Measurements from ENCODE around the gene ARHGAP8.

The ARHGAP8 gene

DNA sequence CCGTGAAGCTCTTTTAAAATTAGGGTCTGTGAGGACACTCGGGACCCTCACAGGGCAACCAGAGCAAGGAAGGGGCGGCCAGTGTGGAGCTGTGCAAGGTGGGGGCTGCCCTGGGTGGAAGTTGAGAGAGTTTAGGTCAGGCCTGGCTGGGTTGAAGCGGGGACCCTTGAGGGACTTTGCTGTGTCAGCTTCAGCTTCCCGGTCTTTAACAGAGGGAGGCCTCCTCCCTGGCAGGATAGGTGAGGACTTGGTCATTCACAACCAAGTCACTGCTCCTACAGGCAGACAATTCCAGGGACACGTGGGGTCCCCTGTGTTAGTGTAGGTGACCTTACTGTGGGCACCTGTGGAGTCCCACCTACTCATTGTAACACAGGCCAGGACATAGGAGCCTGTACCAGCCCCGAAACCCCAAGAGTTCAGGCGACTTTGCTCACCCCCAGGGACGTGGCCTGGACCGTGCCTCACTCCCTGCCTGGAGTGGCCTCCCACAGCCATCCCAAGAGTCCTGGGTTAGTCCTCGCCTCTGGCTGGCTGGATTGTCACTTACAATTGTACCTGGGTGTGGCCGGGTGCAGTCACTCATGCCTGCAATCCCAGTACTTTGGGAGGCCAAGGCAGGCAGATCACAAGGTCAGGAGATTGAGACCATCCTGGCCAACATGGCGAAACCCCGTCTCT, 18.8 kb upstream of the ARHGAP8 start:
- no peak for TF ChIP-seq CTCF (IDR thresholded peaks at IDR 0.05; ENCODE audit: low read depth, low read length, missing control alignments)
- no peak for DNase-seq (ENCODE audit: extremely low read depth, low read depth)
- H3K4me3 ChIP-seq (replicated peaks; ENCODE audit: low read depth, low read length): no peak overlapping the region

DNA sequence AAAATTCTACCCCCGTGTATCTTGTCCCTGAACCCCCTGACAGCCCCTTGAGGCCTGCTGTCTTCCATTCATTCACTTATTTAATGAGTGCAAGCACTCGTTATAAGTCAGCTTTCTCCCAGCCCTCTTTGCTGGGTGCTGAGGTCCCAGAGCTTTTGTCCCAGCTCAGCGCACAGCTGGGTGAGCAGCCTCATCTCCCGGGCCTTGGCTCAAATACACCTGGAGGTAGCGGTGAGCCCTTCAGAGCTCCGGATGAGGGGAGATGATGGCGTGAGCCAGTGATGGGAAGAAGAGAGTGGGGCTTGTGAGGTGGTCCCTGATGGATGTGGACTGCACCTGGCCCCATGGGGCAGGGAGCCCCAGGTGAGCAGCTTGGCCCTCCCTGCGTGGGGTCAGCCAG, 18.1 kb upstream of the ARHGAP8 start:
- TF ChIP-seq CTCF (IDR thresholded peaks at IDR 0.05; ENCODE audit: low read depth, low read length, missing control alignments): no peak
- no peak overlapping the region for H3K4me3 ChIP-seq (replicated peaks; ENCODE audit: low read depth, low read length)
- DNase-seq (ENCODE audit: extremely low read depth, low read depth): no peak

DNA sequence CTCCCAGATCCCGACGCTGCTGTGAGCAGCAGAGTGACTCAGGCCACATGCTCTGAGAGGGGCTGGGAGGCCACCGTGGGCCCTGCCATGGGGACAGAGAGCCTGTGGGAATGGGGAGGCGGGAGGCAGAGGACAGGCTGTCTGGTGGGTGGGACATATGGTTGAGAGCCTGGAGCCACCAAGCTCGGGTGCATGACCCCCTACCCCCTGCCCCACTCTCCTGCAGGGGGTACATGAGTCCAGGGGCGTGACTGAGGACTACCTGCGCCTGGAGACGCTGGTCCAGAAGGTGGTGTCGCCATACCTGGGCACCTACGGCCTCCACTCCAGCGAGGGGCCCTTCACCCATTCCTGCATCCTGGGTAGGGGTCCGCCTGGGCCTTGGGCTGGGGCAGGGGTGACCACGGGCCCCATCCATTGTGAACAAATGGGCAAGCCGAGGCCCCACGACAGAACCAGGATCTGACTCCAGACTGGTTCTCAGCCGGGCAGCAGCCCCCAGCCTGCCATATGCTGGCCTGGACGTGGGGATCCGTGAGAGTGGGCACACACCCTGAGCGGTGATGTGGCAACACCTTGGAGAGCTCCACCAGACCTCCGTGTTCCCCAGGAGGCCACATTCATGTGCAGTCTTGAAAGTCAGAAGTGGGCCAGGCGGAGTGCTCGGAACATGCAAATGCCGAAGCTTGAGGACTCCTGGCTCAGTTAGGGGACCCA, 17.4 kb upstream of the ARHGAP8 start:
- no peak for DNase-seq (ENCODE audit: extremely low read depth, low read depth)
- TF ChIP-seq CTCF (IDR thresholded peaks at IDR 0.05; ENCODE audit: low read depth, low read length, missing control alignments): no peak
- no peak overlapping the region for H3K4me3 ChIP-seq (replicated peaks; ENCODE audit: low read depth, low read length)

DNA sequence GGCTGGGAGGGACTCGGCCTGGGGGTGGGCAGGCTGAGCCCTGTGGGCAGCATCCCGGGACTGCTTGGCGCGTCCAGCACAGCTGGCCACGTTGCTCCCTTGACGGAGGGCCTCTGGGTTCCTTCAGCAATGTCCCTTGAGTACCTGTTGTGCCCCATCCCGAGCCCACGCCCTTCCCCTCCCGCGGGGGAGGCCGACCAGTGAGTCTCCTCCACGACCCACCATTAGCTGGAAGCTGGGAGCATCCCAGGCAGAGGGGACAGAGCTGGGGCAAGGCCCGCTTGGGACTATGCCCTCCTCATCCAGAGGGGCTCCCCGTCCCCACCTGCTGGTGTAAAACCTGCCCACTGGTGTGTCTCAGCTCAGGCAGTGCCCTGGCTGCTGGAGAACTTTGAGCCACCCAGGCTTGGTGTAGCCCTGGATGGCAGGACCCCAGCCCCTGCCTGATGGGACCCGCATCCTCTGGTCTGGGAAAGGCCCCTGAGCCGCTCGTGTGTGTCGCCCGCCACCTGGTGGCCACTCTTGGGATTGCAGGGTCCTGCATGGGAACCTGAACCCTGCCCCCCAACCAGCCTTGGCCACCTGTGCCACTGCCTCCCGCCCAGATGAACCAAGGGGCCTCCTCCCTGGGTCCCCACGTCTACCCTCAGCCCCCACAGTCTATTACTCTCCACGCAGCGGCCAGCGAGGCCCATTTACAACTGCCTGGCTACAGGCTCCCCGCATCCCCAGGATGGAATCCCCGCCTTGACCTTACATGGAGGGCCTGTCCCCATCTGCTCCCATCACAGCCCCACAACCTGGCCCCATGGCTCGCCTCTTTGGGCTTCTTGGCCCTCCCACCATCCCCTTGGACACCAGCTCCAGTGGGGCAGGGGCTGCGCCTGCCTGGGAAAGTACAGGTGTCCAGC, 16.6 kb upstream of the ARHGAP8 start:
- no peak for DNase-seq (ENCODE audit: extremely low read depth, low read depth)
- no peak overlapping the region for H3K4me3 ChIP-seq (replicated peaks; ENCODE audit: low read depth, low read length)
- peak; percentile 70 for TF ChIP-seq CTCF (IDR thresholded peaks at IDR 0.05; ENCODE audit: low read depth, low read length, missing control alignments)

- no peak for TF ChIP-seq CTCF (IDR thresholded peaks at IDR 0.05; ENCODE audit: low read depth, low read length, missing control alignments)
- no peak overlapping the region for H3K4me3 ChIP-seq (replicated peaks; ENCODE audit: low read depth, low read length)
- DNase-seq (ENCODE audit: extremely low read depth, low read depth): no peak
Observed at GRCh38 chr22:44736581-44737405, 15.6 kb upstream of the ARHGAP8 start.

All from HFF-Myc (cell line).